ENCODE data around the gene TSFM.
"Not testable (repeated sequence)": the region's sequence is repeated elsewhere in the genome, so short reads cannot be mapped to it uniquely, and the experiment has no call there.

The TSFM gene

DNA sequence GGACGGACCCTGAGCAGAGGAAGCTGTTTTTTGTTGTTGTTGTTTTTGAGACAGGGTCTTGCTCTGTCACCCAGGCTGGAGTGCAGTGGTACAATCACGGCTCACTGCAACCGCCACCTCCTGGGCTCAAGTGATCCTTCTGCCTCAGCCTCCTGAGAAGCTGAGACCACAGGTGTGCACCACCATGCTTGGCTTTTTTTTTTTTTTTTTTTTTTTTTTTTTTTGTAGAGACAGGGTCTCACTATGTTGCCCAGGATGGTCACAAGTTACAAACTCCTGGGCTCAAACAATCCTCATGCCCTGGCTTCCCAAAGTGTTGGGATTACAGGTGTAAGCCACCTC, 35.4 kb downstream of the TSFM start:
- not testable (repeated sequence) for H3K4me1 ChIP-seq (ENCODE audit: control insufficient read depth, insufficient read depth, low read length); H3K27ac ChIP-seq (ENCODE audit: extremely low read depth, low read depth, low read length); H3K4me3 ChIP-seq (ENCODE audit: low read depth, low read length); H3K9me3 ChIP-seq (ENCODE audit: control insufficient read depth, insufficient read depth, low read depth, low read length)
- POLR2A ChIA-PET, result interaction anchor here (0.6 to 0.7 kb wide), 2 partner anchors 77 to 209 kb away, joined by 4 to 7 read pairs; no protein-coding TSS in a partner anchor
- peaks cover 0 to 31% of the 10 kb centered on the region in 2 experiments; a peak in 1 of 3 replicates for H3K36me3 ChIP-seq (ENCODE audit: control insufficient read depth in 2 of 2, insufficient read depth in 1 of 2, low read length in 2 of 2)
- peak; percentile 80 for TF ChIP-seq ZNF362 (tag by site-specific recombination; IDR thresholded peaks at IDR 0.05)
- CTCF ChIA-PET, result interaction anchor here (0.6 to 4.5 kb wide), 6 partner anchors 16 to 495 kb away, joined by 3 to 27 read pairs (median 4); partner anchors contain the start of gene TSFM

- H3K36me3 ChIP-seq (ENCODE audit: control insufficient read depth in 2 of 2, insufficient read depth in 1 of 2, low read length in 2 of 2), result peaks cover 5 to 52% of the 10 kb centered on the region in 2 experiments; a peak in 2 of 3 replicates
- H3K4me1 ChIP-seq (ENCODE audit: control insufficient read depth, insufficient read depth, low read length); H3K27ac ChIP-seq (ENCODE audit: extremely low read depth, low read depth, low read length); CTCF ChIA-PET; H3K9me3 ChIP-seq (ENCODE audit: control insufficient read depth, insufficient read depth, low read depth, low read length); POLR2A ChIA-PET; H3K4me3 ChIP-seq (ENCODE audit: low read depth, low read length): not testable (repeated sequence)
Measured at GRCh38 chr12:57820119-57820518, 37.5 kb downstream of the TSFM start.

- H3K4me3 ChIP-seq (ENCODE audit: low read depth, low read length); H3K4me1 ChIP-seq (ENCODE audit: control insufficient read depth, insufficient read depth, low read length); H3K27ac ChIP-seq (ENCODE audit: extremely low read depth, low read depth, low read length); POLR2A ChIA-PET; H3K9me3 ChIP-seq (ENCODE audit: control insufficient read depth, insufficient read depth, low read depth, low read length): not testable (repeated sequence)
- CTCF ChIA-PET, result interaction anchor here (0.6 to 1.1 kb wide), 2 partner anchors 12 to 15 kb away, joined by 4 to 7 read pairs; no protein-coding TSS in a partner anchor
- peaks cover 11 to 61% of the 10 kb centered on the region in 2 experiments; a peak in 2 of 3 replicates for H3K36me3 ChIP-seq (ENCODE audit: control insufficient read depth in 2 of 2, insufficient read depth in 1 of 2, low read length in 2 of 2)
Measured at GRCh38 chr12:57821015-57821414, 38.4 kb downstream of the TSFM start.

GRCh38 chr12:57821474-57822214, 39.1 kb downstream of the TSFM start:
- ChIA-PET CTCF (interaction anchor here (0.6 to 1.9 kb wide), 3 partner anchors 11 to 84 kb away, joined by 4 to 7 read pairs (median 4); no protein-coding TSS in a partner anchor), POLR2A (no interaction called here)
- H3K27ac ChIP-seq (ENCODE audit: extremely low read depth, low read depth, low read length), result no peak overlapping the region
- TF ChIP-seq ZNF610 (tag by site-specific recombination; IDR thresholded peaks at IDR 0.05; ENCODE audit: borderline replicate concordance), result no peak
- TF ChIP-seq ZNF16 (tag by site-specific recombination; IDR thresholded peaks at IDR 0.05; ENCODE audit: low read depth), result no peak
- no peaks in the 10 kb centered on the region for H3K4me1 ChIP-seq (ENCODE audit: control insufficient read depth, insufficient read depth, low read length)
- H3K9me3 ChIP-seq (ENCODE audit: control insufficient read depth, insufficient read depth, low read depth, low read length), result no peaks in the 10 kb centered on the region
- H3K4me3 ChIP-seq (ENCODE audit: low read depth, low read length), result no peak overlapping the region
- peaks cover 15 to 67% of the 10 kb centered on the region in 2 experiments; a peak in 2 of 3 replicates for H3K36me3 ChIP-seq (ENCODE audit: control insufficient read depth in 2 of 2, insufficient read depth in 1 of 2, low read length in 2 of 2)

DNA sequence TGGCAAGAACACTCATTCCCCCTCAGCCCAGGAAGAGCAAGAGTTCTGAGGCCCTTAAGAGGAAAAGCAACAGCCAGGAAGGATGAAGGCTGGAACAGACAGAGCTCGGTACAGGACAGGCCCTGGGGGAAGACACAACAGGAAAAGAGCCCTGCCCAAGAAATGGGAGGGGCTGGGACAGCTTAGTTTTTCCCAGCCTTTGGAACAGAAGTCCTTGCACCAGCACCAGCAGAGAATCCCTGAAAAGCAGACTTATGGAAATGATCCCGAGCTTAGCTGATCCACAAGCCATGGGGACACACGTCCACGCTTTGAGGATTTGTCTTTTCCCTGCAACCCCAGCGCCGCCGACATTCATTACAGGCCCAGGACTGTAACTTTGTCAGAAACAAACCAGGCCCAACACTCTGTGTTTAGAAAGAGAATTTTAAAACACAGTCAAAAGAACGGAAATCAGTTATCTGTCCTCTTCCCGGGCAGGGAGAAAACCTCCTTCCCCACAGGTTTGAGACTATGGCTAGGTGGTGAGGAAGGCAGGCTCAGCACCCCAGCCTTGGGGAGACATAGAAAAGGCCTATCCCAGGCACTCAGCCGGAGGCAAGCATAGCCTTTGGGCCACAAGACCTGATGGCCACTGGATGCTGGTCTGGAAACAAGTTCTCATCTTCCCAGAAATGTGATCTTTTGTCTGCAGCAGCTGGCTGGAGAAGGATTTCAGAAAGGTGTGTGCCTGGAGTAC, 40.0 kb downstream of the TSFM start:
- Histone ChIP-seq H3K9me3 (ENCODE audit: control insufficient read depth, insufficient read depth, low read depth, low read length) (no peaks in the 10 kb centered on the region), H3K4me3 (ENCODE audit: low read depth, low read length) (no peak overlapping the region), H3K27ac (ENCODE audit: extremely low read depth, low read depth, low read length) (no peak overlapping the region), H3K36me3 (ENCODE audit: control insufficient read depth in 2 of 2, insufficient read depth in 1 of 2, low read length in 2 of 2) (peaks cover 15 to 77% of the 10 kb centered on the region in 2 experiments; a peak in 2 of 3 replicates), H3K4me1 (ENCODE audit: control insufficient read depth, insufficient read depth, low read length) (no peaks in the 10 kb centered on the region)
- ChIA-PET POLR2A (interaction anchor here (0.6 kb wide), 1 partner anchor 109 kb away, joined by 10 read pairs; no protein-coding TSS in a partner anchor), CTCF (interaction anchor here (0.6 to 1.9 kb wide), 2 partner anchors 83 to 103 kb away, joined by 3 to 4 read pairs; no protein-coding TSS in a partner anchor)
- TF ChIP-seq ZIC2 (tag by site-specific recombination; IDR thresholded peaks at IDR 0.05) (no peak), KLF7 (tag by site-specific recombination; IDR thresholded peaks at IDR 0.05; ENCODE audit: borderline replicate concordance) (no peak), ZNF280C (tag by site-specific recombination; IDR thresholded peaks at IDR 0.05) (no peak), ZNF785 (tag by site-specific recombination; IDR thresholded peaks at IDR 0.05) (no peak), TCF7L2 (IDR thresholded peaks at IDR 0.05; ENCODE audit: borderline replicate concordance, low read depth, low read length) (no peak), ZNF549 (tag by site-specific recombination; IDR thresholded peaks at IDR 0.05) (no peak), EGR2 (tag by site-specific recombination; IDR thresholded peaks at IDR 0.05; ENCODE audit: low read depth) (no peak), ZNF248 (tag by site-specific recombination; IDR thresholded peaks at IDR 0.05) (no peak)
- TF ChIP-seq, protein P1, sequence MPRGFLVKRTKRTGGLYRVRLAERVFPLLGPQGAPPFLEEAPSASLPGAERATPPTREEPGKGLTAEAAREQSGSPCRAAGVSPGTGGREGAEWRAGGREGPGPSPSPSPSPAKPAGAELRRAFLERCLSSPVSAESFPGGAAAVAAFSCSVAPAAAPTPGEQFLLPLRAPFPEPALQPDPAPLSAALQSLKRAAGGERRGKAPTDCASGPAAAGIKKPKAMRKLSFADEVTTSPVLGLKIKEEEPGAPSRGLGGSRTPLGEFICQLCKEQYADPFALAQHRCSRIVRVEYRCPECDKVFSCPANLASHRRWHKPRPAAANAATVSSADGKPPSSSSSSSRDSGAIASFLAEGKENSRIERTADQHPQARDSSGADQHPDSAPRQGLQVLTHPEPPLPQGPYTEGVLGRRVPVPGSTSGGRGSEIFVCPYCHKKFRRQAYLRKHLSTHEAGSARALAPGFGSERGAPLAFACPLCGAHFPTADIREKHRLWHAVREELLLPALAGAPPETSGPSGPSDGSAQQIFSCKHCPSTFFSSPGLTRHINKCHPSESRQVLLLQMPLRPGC (tag by site-specific recombination; IDR thresholded peaks at IDR 0.05), result no peak

Data from HEK293 (cell line).